Dermis microvascular lymphatic vessel endothelial cell (primary cell): ENCODE data around the gene HCFC1. TPM values are rescaled to one million over a fixed set of nuclear protein-coding genes. Genes with fewer than 3 reads are reported as not detected.

Experiments
- DNase-seq, 2 donors: peaks; one replicate each; pipeline versions ENCODE4 v3.0.0 to v3.0.0-alpha.2; 2010; ENCODE audit warnings: low read depth in 2 of 2
- total RNA-seq: library from RNA; depleted of rRNA; stranded (reverse); fragments of >200 nt; gene quantifications from 2 replicates; pipeline ENCODE4 v1.2.1, GENCODE V29; 2014

The HCFC1 gene
- total RNA-seq, 1 donor from 2014 or later: 10.0 TPM

GRCh38 chrX:153905481-153906095 lies 66.0 kb downstream of the HCFC1 start:
- no peak for DNase-seq

GRCh38 chrX:153903991-153904957 lies 67.3 kb downstream of the HCFC1 start, which contains the start of gene AVPR2:
AVPR2 (plus strand) TSS chrX:153904673; CDS start chrX:153905146, 473 bp downstream.
- no peak for DNase-seq

GRCh38 chrX:153903238-153903980 lies 68.2 kb downstream of the HCFC1 start:
- no peak for DNase-seq

GRCh38 chrX:153902385-153902784 lies 69.2 kb downstream of the HCFC1 start:
- no peak for DNase-seq

GRCh38 chrX:153901753-153902140 lies 69.9 kb downstream of the HCFC1 start:
- no peak for DNase-seq

- peak in 1 of 2 donors; percentile 25 for DNase-seq
Measured at GRCh38 chrX:153900831-153901752, 70.5 kb downstream of the HCFC1 start.

- no peak for DNase-seq
Measured at GRCh38 chrX:153897899-153898298, 73.7 kb downstream of the HCFC1 start.

Other genes with a start within 250 kb of the HCFC1 start
- gene BCAP31, start 247.4 kb downstream of the HCFC1 start, total RNA-seq: 341 and 362 TPM in 2 replicates
- 6.2 and 9.1 TPM in 2 replicates for gene ABCD1, start 247.0 kb downstream of the HCFC1 start, total RNA-seq
- gene PLXNB3, start 207.6 kb downstream of the HCFC1 start, total RNA-seq: 2.4 and 6.7 TPM in 2 replicates
- gene SRPK3, start 190.8 kb downstream of the HCFC1 start, total RNA-seq: 0.13 and 0.25 TPM in 2 replicates
- gene IDH3G, start 177.4 kb downstream of the HCFC1 start, total RNA-seq: 35.9 and 49.6 TPM in 2 replicates
- 134 and 155 TPM in 2 replicates for gene SSR4, start 177.2 kb downstream of the HCFC1 start, total RNA-seq
- 0.26 and 0.89 TPM in 2 replicates for gene PDZD4, start 141.3 kb downstream of the HCFC1 start, total RNA-seq
- 0.13 TPM in 2 replicates for gene L1CAM, start 85.6 kb downstream of the HCFC1 start, total RNA-seq
- 1.9 and 2.0 TPM in 2 replicates for gene AVPR2, start 67.1 kb downstream of the HCFC1 start, total RNA-seq
- gene ARHGAP4, start 45.6 kb downstream of the HCFC1 start, total RNA-seq: 4.9 and 5.1 TPM in 2 replicates
- 47.5 and 52.6 TPM in 2 replicates for gene NAA10, start 36.8 kb downstream of the HCFC1 start, total RNA-seq
- gene RENBP, start 27.2 kb downstream of the HCFC1 start, total RNA-seq: 10.1 and 40.3 TPM in 2 replicates
- gene TMEM187, start 936 bp upstream of the HCFC1 start, total RNA-seq: 2.7 and 6.6 TPM in 2 replicates
- 52.2 and 56.6 TPM in 2 replicates for gene IRAK1, start 48.1 kb upstream of the HCFC1 start, total RNA-seq
- gene MECP2, start 125.9 kb upstream of the HCFC1 start, total RNA-seq: 13.2 and 17.1 TPM in 2 replicates
- 0.13 and 0.51 TPM in 2 replicates for gene OPN1LW, start 172.4 kb upstream of the HCFC1 start, total RNA-seq
- gene OPN1MW, start 210.8 kb upstream of the HCFC1 start, total RNA-seq: not detected in 2 replicates
- gene OPN1MW2, start 247.9 kb upstream of the HCFC1 start, total RNA-seq: not detected in 2 replicates